ENCODE data around the gene SDHA.
"Not testable (repeated sequence)": the region's sequence is repeated elsewhere in the genome, so short reads cannot be mapped to it uniquely, and the experiment has no call there.

SDHA gene

DNA sequence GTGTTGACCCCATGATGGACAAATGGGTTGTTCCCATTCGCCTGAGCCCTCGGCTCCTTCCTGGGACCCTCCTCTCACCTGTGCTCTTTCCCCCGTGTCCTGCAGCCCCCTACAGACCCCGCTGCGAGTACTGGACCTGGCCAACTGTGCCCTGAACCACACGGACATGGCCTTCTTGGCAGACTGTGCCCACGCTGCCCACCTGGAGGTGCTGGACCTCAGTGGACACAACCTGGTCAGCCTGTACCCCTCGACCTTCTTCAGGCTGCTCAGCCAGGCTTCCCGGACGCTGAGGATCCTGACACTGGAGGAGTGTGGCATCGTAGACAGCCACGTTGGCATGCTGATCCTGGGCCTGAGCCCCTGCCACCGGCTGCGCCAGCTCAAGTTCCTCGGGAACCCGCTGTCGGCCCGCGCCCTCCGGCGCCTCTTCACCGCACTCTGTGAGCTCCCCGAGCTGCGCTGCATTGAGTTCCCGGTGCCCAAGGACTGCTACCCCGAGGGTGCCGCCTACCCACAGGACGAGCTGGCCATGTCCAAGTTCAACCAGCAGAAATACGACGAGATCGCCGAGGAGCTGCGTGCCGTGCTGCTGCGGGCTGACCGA, 23.4 kb upstream of the SDHA start:
- Histone ChIP-seq H3K4me3 (no peak overlapping the region), H3K27ac (no peak overlapping the region)
- no peak for DNase-seq (ENCODE audit: low spot score)
- TF ChIP-seq, protein P1, sequence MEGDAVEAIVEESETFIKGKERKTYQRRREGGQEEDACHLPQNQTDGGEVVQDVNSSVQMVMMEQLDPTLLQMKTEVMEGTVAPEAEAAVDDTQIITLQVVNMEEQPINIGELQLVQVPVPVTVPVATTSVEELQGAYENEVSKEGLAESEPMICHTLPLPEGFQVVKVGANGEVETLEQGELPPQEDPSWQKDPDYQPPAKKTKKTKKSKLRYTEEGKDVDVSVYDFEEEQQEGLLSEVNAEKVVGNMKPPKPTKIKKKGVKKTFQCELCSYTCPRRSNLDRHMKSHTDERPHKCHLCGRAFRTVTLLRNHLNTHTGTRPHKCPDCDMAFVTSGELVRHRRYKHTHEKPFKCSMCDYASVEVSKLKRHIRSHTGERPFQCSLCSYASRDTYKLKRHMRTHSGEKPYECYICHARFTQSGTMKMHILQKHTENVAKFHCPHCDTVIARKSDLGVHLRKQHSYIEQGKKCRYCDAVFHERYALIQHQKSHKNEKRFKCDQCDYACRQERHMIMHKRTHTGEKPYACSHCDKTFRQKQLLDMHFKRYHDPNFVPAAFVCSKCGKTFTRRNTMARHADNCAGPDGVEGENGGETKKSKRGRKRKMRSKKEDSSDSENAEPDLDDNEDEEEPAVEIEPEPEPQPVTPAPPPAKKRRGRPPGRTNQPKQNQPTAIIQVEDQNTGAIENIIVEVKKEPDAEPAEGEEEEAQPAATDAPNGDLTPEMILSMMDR (IDR thresholded peaks at IDR 0.05): no peak

DNA sequence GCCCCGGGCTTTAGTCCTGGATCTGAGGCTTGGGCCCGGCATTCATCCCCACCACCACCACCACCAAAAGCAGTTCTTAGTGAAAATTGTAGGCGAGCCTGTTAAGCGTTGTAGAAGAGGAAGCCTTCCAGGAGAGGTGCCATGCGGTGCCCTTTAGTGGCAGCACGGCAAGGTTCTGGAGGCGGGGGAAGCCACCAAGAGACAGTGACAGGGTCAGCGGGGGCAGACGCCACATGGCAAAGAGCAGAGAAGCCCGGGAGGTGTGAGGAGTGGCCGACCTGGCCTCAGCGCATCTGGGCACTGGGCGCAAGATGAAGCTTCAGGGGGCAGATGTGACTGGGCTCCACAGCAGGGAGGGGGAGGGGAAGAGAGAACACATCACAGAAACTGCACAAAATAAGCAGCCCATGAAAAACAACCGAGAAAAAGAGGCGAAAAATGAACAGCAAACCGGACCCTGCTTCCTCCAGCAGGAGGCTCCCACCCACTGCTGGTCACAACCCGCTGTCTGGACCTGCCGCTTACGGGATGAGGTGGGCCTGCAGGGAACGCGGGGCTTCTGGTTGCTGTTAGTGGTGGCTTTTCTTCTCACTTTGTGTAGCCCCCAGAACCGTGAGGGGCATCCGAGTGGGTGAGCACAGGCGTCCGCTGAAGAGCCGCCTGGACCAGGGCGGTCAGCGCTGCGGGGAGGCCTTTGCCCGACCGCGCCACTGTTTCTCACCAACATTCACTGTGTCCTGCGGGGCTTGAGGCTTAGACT, 22.5 kb upstream of the SDHA start:
- TF ChIP-seq, protein P1 (IDR thresholded peaks at IDR 0.05): no peak
- DNase-seq (ENCODE audit: low spot score): no peak
- Histone ChIP-seq H3K4me3 (no peak overlapping the region), H3K27ac (no peak overlapping the region)

DNA sequence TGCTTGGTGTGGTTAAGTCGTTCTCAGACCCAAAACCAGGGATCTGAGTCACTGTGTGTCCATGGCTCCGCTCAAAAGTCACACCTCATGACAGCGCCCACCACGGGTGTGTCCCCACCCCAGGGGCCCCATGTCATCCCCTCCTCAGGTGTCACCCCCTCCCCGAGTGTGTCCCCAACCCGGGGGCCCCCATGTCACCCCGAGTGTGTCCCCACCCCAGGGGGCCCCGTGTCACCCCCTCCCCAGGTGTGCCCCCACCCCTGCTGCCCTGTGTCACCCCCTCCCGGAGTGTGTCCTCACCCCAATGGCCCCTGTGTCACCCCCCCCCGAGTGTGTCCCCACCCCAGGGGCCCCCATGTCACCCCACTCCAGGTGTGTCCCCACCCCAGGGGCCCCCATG, 21.8 kb upstream of the SDHA start:
- H3K27ac ChIP-seq: no peak overlapping the region
- DNase-seq (ENCODE audit: low spot score): no peak
- TF ChIP-seq, protein P1 (IDR thresholded peaks at IDR 0.05): no peak
- H3K4me3 ChIP-seq: no peak overlapping the region

DNA sequence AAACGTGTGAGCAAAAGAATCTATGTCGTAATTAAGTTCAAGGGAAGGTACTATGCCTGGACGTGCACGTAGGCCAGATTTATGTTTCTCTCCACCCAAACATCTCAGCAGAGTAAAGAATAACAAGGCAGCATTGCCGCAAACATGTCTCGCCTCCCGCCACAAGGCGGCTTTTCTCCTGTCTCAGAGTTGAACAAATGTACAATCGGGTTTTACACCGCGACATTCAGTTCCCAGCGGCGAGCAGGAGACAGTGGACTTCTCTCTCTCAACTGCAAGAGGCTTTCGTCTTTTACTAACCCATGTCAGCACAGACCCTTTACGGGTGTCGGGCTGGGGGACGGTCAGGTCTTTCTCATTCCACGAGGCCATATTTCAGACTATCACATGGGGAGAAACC, 21.1 kb upstream of the SDHA start:
- H3K27ac ChIP-seq; DNase-seq (ENCODE audit: low spot score); H3K4me3 ChIP-seq: not testable (repeated sequence)

DNA sequence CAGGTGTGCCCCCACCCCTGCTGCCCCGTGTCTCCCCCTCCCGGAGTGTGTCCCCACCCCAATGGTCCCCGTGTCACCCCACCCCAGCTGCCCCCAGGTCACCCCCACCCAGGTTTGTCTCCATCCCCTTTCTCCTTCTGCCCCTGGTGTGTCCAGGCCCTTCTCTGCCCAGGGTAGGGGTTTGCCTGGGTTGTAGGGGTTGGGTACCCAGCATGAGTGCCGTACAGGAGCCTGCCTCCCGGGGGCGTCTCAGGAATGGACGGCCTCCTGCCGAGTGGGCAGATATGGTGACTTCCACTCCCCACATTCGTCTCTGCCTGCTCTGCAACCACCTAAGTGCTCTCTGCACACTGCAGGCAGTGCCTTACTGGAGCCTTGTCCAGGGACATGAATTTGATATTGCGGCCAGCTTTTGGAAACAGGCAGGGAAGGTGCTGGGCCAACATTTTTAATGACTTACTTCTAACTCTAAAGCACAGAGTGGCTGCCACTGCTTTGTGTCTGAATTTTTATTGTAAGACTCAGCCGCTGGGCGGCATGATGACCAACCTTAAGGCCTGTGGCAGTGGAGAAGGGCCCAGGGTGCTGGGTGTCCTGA, 20.1 kb upstream of the SDHA start:
- no peak overlapping the region for H3K27ac ChIP-seq
- no peak overlapping the region for H3K4me3 ChIP-seq
- no peak for DNase-seq (ENCODE audit: low spot score)
- TF ChIP-seq, protein P1 (IDR thresholded peaks at IDR 0.05): no peak

DNA sequence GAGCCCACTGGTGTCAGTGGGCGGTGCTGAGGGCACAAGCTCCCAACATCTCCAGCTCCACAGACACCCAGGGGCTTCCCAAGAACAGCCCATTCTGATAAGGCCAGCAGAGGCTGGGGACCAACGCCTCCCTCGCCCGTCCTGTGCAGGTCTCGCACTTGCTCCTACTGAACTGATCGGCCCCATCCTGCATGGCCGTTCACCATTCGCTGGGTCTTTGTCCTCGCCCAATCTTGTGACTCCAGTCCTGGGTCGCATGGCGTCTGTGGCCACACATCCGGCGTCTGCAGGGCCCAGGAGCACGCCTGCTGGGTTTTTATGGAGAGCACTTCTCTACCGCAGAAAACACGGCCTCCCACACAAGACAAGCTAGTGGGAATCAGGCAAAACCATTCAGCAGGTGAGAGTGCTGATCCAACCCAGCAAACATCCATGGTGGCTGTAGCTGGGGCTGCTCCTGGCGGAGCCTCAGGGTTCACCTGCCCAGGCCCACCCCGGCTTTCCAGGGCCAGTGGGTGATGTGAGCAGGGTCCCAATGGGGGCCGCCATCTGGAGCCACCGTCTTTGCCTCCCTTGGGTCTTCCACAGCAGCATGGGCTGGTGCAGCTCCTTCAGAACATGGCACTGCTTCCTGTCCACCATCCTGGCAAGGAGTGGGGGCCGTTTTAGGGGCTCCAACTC, 19.5 kb upstream of the SDHA start:
- TF ChIP-seq, protein P1 (IDR thresholded peaks at IDR 0.05): no peak
- H3K4me3 ChIP-seq: no peak overlapping the region
- H3K27ac ChIP-seq: no peak overlapping the region
- no peak for DNase-seq (ENCODE audit: low spot score)

DNA sequence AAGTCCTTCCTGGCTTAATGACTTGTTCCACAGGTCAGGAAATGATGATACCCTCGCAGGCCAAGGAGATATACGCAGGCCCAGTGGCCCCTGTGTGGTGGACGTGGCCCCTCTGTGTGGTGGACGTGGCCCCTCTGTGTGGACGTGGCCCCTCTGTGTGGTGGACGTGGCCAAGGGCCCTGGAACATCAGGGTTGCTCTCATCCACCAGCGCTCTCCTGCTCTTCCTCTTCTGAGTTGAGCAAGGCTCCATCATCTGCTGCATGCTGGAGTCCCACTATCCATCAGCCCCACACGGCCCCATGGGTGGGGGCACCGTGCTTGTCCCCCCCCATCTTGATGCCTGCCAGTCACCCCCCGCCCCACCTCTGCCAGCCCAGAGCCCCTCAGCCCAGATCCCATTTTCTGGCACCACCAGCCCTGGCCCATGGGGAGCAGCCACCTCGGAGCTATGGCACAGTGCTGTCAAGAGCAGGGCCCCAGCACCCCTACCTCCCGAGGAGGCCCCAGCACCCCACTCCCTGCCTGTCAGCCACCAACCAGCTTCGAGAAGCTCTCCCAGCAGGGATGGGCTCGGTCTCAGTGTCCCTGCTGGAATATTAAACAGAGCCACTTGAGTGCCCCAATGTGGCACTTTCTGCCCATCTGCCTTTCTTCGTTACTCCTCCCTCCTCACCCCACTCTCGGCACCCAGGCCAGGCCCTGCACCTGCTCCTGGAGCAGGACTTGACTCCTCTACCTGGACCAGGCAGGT, 18.7 kb upstream of the SDHA start:
- no peak overlapping the region for H3K27ac ChIP-seq
- TF ChIP-seq, protein P1 (IDR thresholded peaks at IDR 0.05): no peak
- no peak for DNase-seq (ENCODE audit: low spot score)
- no peak overlapping the region for H3K4me3 ChIP-seq

All from coronary artery (tissue), 2 donors.